ENCODE measurements around the gene TSPAN9. TPM values are rescaled to one million over a fixed set of nuclear protein-coding genes. Genes with fewer than 3 reads are reported as not detected.

TSPAN9 gene
- total RNA-seq, 1 experiment from 2014 or later, result 35.5 TPM

- H3K9me3 ChIP-seq (ENCODE audit: low read depth, low read length, poor library complexity, severe bottlenecking), result no peaks in the 10 kb centered on the region
- H3K4me1 ChIP-seq (ENCODE audit: insufficient read depth, low read length, poor library complexity, severe bottlenecking), result no peaks in the 10 kb centered on the region
- POLR2A ChIA-PET (ENCODE audit: low non-redundant PET), result no interaction called here
- CTCF ChIA-PET, result interaction anchor here (0.6 to 2.3 kb wide), 5 partner anchors 13 to 964 kb away, joined by 3 to 10 read pairs (median 3); no protein-coding TSS in a partner anchor
- TF ChIP-seq, protein P1, sequence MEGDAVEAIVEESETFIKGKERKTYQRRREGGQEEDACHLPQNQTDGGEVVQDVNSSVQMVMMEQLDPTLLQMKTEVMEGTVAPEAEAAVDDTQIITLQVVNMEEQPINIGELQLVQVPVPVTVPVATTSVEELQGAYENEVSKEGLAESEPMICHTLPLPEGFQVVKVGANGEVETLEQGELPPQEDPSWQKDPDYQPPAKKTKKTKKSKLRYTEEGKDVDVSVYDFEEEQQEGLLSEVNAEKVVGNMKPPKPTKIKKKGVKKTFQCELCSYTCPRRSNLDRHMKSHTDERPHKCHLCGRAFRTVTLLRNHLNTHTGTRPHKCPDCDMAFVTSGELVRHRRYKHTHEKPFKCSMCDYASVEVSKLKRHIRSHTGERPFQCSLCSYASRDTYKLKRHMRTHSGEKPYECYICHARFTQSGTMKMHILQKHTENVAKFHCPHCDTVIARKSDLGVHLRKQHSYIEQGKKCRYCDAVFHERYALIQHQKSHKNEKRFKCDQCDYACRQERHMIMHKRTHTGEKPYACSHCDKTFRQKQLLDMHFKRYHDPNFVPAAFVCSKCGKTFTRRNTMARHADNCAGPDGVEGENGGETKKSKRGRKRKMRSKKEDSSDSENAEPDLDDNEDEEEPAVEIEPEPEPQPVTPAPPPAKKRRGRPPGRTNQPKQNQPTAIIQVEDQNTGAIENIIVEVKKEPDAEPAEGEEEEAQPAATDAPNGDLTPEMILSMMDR (conservative IDR thresholded peaks at IDR 0.05; ENCODE audit: low read depth, low read length), result no peak
- no peak for TF ChIP-seq EZH2 (IDR thresholded peaks at IDR 0.05; ENCODE audit: borderline replicate concordance, low read depth, low read length, poor library complexity, severe bottlenecking)
- no peaks in the 10 kb centered on the region for H3K36me3 ChIP-seq (ENCODE audit: insufficient read depth, low read length, poor library complexity, severe bottlenecking)
- no peaks in the 10 kb centered on the region for H3K27me3 ChIP-seq (replicated peaks; ENCODE audit: insufficient read depth, low read depth, low read length, poor library complexity)
- intact Hi-C loops (cut with micrococcal nuclease; ENCODE audit: unreplicated experiment), result no loop called here
- no peak for DNase-seq (ENCODE audit: low spot score)
- no TSS peak for BruUV-seq (replicated peaks)
- no peak overlapping the region for H3K27ac ChIP-seq (ENCODE audit: low read depth, low read length, poor library complexity, severe bottlenecking)
- H3K4me3 ChIP-seq (ENCODE audit: low read depth, low read length, poor library complexity, severe bottlenecking), result no peak overlapping the region
These were observed 235.9 kb downstream of the TSPAN9 start for GRCh38 chr12:3313066-3313465.

- Histone ChIP-seq H3K4me1 (ENCODE audit: insufficient read depth, low read length, poor library complexity, severe bottlenecking) (no peaks in the 10 kb centered on the region), H3K9me3 (ENCODE audit: low read depth, low read length, poor library complexity, severe bottlenecking) (no peaks in the 10 kb centered on the region), H3K27ac (ENCODE audit: low read depth, low read length, poor library complexity, severe bottlenecking) (no peak overlapping the region), H3K27me3 (replicated peaks; ENCODE audit: insufficient read depth, low read depth, low read length, poor library complexity) (no peaks in the 10 kb centered on the region), H3K36me3 (ENCODE audit: insufficient read depth, low read length, poor library complexity, severe bottlenecking) (no peaks in the 10 kb centered on the region), H3K4me3 (ENCODE audit: low read depth, low read length, poor library complexity, severe bottlenecking) (no peak overlapping the region)
- CTCF ChIA-PET, result interaction anchor here (0.6 to 2.3 kb wide), 5 partner anchors 14 to 963 kb away, joined by 3 to 10 read pairs (median 3); no protein-coding TSS in a partner anchor
- intact Hi-C loops (cut with micrococcal nuclease; ENCODE audit: unreplicated experiment), result no loop called here
- DNase-seq (ENCODE audit: low spot score), result peak; percentile 44
- BruUV-seq (replicated peaks), result no TSS peak
- TF ChIP-seq, protein P1 (conservative IDR thresholded peaks at IDR 0.05; ENCODE audit: low read depth, low read length), result peak; percentile 54
- TF ChIP-seq EZH2 (IDR thresholded peaks at IDR 0.05; ENCODE audit: borderline replicate concordance, low read depth, low read length, poor library complexity, severe bottlenecking), result no peak
- POLR2A ChIA-PET (ENCODE audit: low non-redundant PET), result no interaction called here
These were observed 236.8 kb downstream of the TSPAN9 start for GRCh38 chr12:3313675-3314663.

GRCh38 chr12:3315201-3315661 is 238.1 kb downstream of the TSPAN9 start:
- BruUV-seq (replicated peaks), result no TSS peak
- CTCF ChIA-PET, result interaction anchor here (0.7 to 2.3 kb wide), 2 partner anchors 15 to 533 kb away, joined by 4 to 10 read pairs; no protein-coding TSS in a partner anchor
- POLR2A ChIA-PET (ENCODE audit: low non-redundant PET), result no interaction called here
- TF ChIP-seq, protein P1 (conservative IDR thresholded peaks at IDR 0.05; ENCODE audit: low read depth, low read length), result no peak
- no peak for TF ChIP-seq EZH2 (IDR thresholded peaks at IDR 0.05; ENCODE audit: borderline replicate concordance, low read depth, low read length, poor library complexity, severe bottlenecking)
- H3K27ac ChIP-seq (ENCODE audit: low read depth, low read length, poor library complexity, severe bottlenecking), result no peak overlapping the region
- H3K4me3 ChIP-seq (ENCODE audit: low read depth, low read length, poor library complexity, severe bottlenecking), result no peak overlapping the region
- H3K9me3 ChIP-seq (ENCODE audit: low read depth, low read length, poor library complexity, severe bottlenecking), result no peaks in the 10 kb centered on the region
- no peaks in the 10 kb centered on the region for H3K36me3 ChIP-seq (ENCODE audit: insufficient read depth, low read length, poor library complexity, severe bottlenecking)
- intact Hi-C loops (cut with micrococcal nuclease; ENCODE audit: unreplicated experiment), result no loop called here
- no peaks in the 10 kb centered on the region for H3K4me1 ChIP-seq (ENCODE audit: insufficient read depth, low read length, poor library complexity, severe bottlenecking)
- H3K27me3 ChIP-seq (replicated peaks; ENCODE audit: insufficient read depth, low read depth, low read length, poor library complexity), result no peaks in the 10 kb centered on the region
- DNase-seq (ENCODE audit: low spot score), result no peak
